Dermis microvascular lymphatic vessel endothelial cell (primary cell): ENCODE measurements around the gene FNIP1. TPM values are rescaled to one million over a fixed set of nuclear protein-coding genes. Genes with fewer than 3 reads are reported as not detected.
"Not testable (repeated sequence)": the region's sequence is repeated elsewhere in the genome, so short reads cannot be mapped to it uniquely, and the experiment has no call there.

ENCODE experiments used
- DNase-seq, 2 donors: peaks; one replicate each; pipeline versions ENCODE4 v3.0.0 to v3.0.0-alpha.2; 2010; ENCODE audit warnings: low read depth in 2 of 2
- total RNA-seq: library from RNA; depleted of rRNA; stranded (reverse); fragments of >200 nt; gene quantifications from 2 replicates; pipeline ENCODE4 v1.2.1, GENCODE V29; 2014

The FNIP1 gene
- total RNA-seq, 1 donor from 2014 or later: 25.8 TPM

DNA sequence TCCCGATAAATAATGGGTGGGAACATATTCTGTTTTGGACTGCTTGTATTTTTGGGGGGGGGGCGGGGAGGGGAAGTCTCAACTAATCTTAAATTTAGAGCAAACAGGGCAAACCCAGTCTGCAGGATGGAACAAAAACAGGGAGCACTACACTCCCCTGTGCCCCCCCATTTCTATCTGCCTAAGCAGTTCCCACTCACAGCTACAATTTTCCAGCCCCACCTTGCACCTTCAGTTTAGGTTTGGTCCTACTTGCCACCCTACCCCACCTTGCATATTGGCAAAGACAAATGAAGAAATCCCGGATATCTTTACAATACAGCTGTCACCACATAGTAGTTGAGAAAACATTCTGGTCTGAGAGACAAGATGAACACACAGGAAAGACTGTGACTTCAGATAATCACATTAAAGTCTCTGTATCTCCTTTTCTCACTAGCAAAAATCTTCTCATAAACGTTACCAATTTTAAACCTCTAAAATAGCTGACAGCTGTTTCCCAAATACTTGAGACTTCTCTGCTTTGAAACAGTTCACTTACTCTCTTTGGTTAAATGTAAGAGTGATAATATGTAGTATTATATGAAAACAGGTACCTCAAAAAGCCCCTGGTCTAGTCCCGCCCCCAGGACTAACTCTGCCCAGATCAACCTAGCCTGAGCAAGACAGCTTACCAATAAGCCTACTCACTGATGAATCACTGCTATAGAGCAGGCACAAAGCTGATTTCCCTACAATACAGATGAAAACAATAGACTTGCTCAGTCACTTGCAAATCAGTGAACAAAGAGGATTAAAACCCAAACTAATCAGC lies 156.6 kb downstream of the FNIP1 start:
- DNase-seq: peak in 1 of 2 donors; percentile 54

DNA sequence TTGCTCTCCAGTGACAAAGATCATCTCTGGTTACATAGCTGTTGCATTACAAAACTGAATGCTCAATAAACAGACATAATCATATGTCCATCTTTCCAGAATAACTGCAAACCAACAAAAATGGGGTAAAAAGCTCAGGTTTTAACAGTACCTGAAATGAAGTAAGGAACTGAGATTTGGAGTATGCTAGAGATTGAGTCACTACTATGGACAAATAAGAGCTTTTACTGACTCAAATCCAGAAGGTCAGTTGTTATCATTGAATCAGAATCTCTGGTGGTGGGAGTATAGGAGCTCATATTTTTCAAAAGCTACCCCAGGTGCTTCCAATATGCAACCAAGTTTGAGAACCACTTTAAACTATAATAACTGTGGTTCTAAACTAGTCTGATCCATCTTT lies 157.7 kb downstream of the FNIP1 start:
- no peak for DNase-seq

DNA sequence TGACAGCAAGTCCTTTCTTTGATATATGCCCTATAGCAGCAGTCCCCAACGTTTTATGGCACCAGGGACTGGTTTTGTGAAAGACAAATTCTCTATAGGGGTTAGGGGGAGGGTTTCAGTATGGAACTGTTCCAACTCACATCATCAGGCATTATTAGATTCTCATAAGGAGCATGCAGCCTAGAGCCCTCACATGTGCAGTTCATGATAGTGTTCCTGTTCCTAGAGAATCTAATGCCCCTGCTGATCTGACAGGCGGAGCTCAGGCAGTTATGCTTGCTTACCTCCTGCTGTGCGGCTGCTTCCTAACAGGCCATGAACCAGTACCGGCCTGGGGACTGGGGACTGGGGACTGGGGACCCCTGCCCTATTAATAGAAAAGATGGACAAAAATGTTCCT lies 159.1 kb downstream of the FNIP1 start:
- no peak for DNase-seq

DNA sequence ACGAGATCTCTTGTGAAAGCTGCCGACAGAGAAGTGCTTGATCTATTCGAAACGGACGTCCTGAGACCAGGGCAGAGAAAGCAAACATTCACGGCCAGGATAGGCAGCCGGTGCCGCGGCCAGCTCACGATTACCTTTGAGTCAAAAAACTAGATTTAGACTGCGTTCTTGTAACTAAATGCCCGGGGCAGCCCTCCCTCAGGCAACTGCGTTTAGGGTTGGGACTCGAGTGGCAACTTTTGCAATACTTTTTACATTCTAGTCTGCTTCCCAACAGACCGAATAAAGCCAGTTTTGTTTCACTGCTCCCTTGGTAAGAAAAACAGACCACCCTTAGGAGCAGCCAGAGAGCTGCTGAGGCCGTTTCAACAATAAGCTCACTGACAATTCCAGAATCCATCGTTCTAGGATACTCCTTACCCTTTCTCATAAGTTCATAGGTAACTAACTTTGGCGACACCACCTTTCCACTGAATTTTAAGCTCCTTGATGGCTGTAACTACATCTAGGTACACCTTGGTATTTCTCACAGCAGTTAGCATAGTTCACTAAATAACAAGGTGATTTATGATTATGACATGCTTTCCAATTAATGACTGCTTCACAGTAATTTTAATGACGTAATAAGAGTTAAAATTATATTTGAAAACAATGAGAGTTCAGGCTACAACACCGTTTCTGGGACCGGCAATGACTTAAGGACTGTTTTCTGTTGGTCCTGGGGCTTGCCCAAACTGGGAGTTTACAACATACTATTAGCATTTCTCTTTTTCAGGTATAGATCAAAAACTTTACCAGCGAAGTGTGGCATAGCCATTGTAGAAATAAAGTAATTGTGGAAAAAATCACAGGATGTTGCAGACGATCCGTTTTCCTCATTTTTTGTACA lies 160.9 kb downstream of the FNIP1 start:
- peak; percentile 34 to 53 for DNase-seq

DNA sequence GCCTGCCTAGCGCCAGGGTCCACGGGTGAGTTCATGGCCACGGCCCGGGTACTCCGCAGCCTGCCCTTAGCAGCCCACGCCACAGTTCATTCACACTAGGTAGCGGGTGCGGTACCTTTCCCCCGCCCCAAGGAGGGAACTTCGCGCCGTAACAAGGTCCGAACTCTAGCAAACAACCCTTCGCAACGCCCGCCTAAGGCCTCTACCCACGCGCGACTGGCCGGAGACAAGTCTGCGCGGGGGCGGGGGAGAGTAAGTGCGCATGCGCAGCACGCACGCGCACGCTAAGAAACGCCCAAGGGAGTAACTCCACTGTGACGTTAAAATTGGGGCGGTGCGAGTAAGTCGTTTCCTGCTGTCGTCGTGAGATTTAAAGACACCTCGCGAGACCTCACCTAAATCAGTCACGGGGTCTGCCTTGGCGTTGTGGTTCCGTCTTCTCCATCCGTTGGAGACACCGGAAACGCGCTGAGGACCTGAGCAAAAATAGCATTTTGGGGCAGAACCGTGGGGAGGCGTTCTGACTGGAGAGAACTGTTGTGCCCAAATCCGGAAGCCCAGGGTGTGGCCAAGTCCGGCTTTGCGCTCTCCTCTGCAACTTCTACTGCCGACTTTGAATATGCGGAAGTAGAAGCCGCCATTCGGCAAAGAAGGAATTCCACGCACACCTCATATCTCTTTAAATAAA lies 161.7 kb downstream of the FNIP1 start, which contains the start of gene RAPGEF6:
TSS of gene RAPGEF6 (minus strand) at position 234 of the 688 bp plus-strand sequence. CDS start at position 35, 199 bp downstream.
- peak; percentile 99 to 100 for DNase-seq

DNA sequence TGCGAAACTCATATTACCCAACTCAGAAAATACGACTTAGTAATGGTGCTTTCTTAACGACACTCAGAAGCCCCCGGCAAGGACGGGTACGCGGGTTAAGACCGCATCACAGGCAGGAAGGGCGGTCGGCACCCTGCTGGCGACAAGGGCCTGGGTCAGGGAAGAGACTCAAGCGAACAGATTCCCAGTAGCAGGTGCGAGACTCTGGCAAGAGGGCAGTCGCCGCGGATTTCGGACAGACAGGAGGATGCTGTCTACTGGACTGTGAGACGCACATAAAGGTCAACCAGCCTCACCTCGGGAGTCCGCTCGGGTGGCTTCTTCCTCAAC lies 162.2 kb downstream of the FNIP1 start:
- DNase-seq: peak; percentile 22 to 63

DNA sequence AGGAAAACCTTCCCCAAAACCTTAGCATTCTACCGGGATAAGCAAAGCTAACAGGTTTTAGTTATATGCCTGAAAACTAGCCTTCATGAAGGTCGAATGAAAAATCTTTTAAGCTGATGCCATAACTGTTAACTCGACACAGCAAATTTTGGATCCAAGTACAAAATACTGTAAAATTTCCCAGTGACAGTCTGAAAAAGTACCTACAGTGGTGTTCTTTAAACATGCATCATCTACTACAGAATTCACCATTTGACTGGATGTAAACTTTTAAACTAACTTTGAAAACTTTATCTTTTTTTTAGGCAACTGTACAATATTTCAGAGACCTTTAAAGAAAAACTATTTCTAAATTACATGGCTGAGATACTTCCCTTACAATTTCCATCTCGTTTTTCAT lies 162.6 kb downstream of the FNIP1 start:
- DNase-seq: peak in 1 of 2 donors; percentile 1

DNA sequence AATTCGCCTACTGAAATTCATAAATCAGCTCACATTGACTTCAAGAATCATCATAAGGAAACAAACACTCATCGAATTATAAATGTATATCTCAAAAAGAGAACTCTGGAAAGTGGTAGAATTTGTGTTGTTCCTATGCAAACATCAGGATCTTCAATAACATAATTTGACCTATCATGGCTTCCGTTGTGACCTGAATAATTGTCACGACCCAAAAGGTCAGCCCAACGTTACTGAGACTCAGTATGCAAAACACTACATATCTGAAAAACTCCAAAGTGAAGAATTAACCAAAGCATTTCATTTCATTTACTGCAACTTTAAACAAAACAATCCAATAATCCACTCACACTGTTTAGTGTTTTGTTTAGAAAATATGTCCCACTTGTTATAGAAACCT lies 163.0 kb downstream of the FNIP1 start:
- peak in 1 of 2 donors; percentile 2 for DNase-seq

DNA sequence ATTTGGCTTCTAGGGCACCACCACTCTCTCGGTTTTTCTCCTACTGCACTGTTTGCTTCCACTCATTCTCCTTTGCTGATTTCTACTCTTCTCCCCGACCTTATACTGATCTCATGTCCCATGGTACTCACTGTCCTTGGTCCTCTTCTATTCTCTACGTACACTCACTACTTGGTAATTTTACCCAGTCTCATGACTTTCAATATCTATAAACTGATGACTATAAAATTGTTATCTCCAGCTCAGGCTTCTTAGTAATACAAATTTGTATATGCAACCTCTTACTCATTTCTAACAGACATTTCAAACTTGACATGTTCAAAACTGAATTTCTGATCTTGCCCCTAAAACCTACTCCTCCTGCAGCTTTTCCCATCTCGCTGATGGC lies 165.9 kb downstream of the FNIP1 start:
- DNase-seq: no peak

DNA sequence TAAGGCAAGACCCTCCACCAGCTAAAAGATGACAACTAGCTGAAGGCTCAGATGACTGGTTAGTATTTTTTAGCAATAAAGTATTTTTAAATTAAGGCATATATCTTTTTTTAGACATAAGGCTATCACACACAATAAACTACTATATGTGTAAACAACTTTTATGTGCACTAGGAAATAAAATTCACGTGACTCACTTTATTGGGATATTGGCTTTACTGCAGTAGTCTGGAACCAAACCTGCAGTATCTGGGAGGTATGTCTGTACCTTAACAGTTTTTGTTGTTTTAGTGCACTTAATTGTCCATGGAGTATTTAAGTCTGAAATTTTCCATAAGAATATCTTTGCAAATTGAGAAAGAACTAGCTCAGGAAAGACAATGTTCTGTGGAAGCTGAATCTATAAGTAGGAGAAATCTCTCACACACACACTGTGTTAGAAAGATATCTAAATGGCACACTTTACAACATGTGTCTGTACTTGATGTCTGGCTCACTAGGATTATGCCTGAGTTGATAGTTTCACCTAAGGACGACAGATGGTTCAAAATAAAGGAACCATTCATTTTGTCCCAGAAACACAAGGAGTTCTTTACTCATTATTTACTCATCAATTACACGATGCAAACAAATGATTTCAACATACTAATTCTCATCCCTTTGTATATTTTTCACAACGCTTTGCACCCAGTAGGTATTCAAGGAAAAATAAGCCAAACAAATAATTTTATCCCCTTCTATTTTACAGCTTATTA lies 166.4 kb downstream of the FNIP1 start:
- no peak for DNase-seq

DNA sequence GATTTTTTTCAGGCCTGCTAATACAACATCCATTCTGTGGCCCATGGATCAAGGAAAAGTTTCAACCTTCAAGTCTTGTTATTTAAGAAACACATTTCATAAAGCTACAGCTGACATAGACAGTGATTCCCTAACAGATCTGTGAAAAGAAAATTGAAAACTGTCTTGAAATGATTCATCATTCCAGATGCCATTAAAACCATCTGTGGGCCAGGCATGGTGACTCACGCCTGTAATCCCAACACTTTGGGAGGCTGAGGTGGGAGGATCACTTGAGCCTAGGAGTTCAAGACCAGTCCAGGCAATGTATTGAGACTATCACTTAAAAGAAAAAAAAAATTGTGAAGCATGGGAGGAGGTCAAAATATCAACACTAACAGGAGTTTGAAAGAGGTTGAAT lies 167.8 kb downstream of the FNIP1 start:
- DNase-seq: no peak

DNA sequence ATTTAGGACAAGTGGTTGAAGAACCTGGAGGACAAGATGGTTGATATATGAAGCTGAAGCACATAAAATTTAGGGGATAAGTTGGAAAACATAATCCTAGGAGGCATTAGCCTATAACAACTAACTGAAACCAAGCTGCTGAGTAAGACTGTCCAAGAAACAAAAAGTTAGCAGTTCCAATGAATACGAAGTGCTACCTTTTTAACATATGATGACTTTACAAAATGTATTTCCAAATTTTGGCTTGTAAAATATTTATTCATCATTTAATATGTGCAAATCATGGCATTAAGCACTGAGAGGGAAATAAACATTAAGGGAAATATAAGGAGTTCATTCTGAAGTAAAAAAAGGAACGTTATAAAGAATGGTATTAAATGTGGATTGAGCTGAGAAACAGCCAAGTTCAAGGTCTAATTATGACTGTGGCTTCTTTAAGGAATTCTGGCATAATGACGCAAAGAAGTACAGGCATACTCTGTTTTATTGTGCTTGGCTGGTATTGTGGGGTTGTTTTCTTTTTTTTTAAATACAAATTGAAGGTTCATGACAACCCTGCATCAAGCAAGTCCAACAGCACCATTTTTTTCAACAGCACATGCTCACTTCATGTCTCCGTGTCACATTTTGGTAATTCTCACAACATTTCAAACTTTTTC lies 169.5 kb downstream of the FNIP1 start:
- DNase-seq: no peak

DNA sequence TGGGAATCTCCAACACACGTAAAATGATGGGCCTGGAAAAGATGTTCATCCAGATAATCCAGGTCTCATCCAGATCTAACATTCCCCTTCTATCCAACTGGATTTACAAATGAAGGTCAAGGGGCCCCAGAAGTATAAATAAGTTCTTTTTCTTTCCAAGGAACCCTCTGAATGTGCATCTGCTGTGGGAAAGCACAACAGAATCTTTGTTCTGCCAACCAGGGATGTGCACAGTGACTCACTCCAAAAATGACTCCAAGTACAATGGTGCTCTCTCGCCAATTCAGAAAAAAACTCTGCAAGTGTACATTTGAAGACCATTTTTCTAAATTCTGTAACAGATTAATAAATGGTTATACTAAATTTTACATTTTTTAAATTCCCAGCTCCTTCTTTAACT lies 174.2 kb downstream of the FNIP1 start:
- DNase-seq: peak in 1 of 2 donors; percentile 11

DNA sequence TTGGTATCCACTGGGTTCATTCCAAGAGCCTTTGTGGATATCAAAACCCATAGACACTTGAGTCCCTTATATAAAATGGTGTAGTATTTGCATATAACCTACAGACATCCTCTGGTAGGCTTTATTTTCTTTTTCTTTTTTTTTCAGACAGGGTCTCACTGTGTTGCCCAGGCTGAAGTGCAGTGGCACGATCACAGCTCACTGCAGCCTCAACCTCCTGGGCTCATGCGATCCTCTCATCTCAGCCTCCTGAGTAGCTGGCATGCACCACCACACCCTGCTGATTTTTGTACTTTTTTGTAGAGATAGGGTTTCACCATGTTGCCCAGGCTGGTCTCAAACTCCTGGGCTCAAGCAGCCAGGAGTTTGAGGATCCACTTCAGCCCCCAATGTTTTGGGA lies 175.7 kb downstream of the FNIP1 start:
- DNase-seq: not testable (repeated sequence)

DNA sequence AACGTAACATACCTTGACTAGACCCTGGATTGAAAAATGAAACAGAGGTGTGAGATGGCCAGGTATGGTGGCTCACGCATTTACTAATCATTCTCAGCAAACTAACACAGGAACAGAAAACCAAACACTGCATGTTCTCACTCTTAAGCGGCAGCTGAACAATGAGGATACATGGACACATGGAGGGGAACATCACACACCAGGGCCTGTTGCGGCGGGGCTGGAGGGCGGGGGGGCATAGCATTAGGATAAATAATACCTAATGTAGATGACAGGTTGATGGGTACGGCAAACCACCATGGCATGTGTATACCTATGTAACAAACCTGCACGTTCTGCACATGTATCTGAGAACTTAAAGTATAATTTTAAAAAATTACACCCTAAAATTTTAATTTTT lies 177.7 kb downstream of the FNIP1 start:
- DNase-seq: no peak

DNA sequence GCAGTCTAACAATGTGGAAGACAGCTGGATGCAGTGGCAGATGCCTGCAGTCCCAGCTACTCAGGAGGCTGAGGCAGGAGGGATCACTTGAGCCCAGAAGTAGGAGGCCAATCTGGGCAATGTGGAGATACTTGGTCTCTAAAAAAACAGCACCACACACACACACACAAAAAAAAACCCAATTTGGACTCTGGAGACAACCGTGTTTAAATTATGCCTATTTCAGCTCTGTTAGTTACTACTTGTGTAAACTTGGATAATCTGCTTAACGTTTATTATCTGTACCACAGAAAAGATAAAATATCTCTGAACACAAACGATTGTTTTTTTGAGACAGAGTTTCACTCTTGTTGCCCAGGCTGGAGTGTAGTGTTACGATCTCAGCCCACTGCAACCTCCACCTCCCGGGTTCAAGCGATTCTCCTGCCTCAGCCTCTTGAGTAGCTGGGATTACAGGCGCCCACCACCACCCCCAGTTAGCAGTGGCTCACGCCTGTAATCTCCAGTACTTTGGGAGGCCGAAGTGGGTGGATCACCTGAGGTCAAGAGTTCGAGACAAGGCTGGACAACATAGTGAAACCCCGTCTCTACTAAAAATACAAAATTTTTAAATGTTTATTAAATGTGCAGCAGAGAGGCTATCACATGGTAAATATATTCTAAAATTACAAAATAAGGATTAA lies 179.5 kb downstream of the FNIP1 start:
- DNase-seq: no peak

DNA sequence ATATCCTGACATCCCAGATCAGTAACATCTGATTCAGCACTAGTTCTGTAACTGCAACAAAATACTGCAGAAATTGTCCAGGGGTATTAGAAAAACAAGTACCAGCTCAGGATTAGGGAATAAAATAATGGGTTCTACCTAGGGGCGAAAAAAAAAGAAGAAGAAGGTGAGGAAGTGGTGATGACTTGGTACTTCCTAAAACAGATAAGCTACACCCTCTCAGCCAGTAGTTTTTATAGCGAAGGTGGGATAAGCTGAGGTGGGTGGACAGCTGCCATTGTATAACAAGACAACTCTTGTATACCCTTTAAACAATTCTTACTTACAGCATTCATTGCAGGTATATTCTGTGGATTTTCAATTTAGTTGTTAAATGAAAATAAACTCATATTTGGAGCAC lies 180.9 kb downstream of the FNIP1 start:
- DNase-seq: no peak

DNA sequence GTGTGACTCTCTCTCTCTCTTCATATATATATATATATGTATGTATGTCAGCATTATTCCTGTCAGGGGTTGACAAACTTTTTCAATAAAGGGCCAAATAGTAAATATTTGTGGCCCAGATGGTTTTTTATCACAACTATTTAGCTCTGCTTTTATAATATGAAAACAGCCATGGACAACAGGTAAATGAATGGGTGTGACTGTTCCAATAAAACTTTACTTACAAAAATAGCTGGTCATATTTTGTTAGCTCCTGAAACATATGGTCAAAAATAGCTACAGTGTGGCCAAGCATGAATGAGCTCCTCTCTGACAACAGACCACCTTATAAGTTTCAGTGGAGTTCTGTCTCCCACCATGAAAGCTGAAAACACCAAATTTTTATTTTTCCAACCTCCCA lies 183.4 kb downstream of the FNIP1 start:
- DNase-seq: no peak

DNA sequence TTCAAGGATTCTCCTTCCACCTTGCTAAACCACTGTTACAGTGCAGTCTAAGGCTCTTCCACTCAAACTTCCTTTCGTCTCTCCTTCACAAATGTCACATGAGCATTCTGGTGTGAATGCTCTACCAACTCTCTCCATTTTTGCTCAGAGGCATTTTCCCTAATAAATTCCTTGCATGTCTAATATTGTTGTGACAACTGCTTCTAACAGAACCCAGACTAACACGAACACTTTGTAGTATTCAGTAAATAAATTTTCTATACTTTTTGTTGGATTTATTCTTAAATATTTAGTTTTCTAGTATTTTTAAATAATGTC lies 185.8 kb downstream of the FNIP1 start:
- no peak for DNase-seq
